Fibroblast of peridontal ligament (primary cell): ENCODE results near the gene FBXO9.

Experiments
- DNase-seq: peaks from one replicate; pipeline ENCODE4 v3.0.0-alpha.2; 2010; ENCODE audit errors: extremely low read depth

The FBXO9 gene

GRCh38 chr6:53095270-53095669, 30.1 kb downstream of the FBXO9 start:
- DNase-seq = no peak

DNA sequence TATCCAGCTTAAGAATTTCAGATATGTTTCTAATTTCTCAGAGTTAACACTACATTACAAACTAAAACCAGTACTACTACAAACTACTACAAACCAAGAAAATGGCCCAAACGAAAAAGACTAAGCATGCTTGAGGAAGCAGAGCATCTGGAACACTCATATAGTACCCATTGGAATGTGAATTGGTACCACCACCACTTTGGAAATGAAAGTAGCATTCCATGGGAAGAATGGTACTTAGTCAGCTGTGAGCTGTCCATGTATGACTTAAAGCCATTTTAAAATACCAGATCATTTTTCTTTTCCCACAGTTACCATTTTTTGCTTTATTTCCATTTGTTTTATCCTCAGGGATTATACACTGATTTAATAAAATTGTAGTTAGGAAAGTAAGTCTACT, 30.5 kb downstream of the FBXO9 start:
- peak; percentile 72 for DNase-seq

- DNase-seq = peak; percentile 59
These were observed 35.4 kb downstream of the FBXO9 start for GRCh38 chr6:53100561-53100960.

GRCh38 chr6:53101006-53101405, 35.8 kb downstream of the FBXO9 start:
- no peak for DNase-seq

- peak; percentile 19 for DNase-seq
These were observed 38.9 kb downstream of the FBXO9 start for GRCh38 chr6:53103993-53104675.

- DNase-seq = peak; percentile 26
These were observed 39.7 kb downstream of the FBXO9 start for GRCh38 chr6:53104916-53105315.

DNA sequence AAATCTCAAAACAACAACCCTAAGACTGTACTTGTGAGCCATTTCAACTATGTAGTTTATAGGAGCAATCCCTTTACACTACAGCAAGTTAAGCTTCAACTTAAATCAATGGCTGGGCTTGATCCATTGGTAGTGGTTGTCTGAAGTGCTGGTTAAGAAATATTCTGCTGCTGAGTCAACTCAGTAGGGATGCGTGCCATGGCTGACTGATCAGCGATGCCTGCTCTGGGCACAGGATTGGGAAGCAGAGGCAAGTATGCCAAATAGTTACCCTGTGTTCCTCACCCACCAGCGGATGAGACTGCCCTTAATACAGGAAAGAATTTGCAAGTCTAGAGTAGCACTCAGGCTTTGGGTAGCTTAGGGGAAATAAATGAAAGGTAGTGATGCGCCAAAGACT, 41.9 kb downstream of the FBXO9 start:
- DNase-seq = peak; percentile 86

DNA sequence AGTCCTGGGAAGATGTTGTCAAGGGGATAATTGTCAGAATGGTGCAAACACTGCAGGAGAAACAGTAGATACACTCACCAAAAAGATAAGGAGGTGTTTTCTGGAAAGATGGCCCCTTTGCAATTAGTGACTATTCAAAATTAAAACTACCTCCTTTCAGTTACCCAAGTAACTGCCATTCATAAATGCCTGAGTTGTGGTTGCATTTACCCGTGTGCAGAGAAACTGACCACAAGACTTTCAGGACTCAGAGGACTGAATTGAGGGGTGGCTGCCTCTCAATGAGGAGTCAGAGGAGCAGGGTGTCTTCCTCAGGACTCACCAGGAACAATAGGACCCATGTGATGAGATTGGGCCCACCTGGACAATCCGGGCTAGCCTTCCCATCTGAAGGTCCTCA, 44.4 kb downstream of the FBXO9 start:
- no peak for DNase-seq

DNA sequence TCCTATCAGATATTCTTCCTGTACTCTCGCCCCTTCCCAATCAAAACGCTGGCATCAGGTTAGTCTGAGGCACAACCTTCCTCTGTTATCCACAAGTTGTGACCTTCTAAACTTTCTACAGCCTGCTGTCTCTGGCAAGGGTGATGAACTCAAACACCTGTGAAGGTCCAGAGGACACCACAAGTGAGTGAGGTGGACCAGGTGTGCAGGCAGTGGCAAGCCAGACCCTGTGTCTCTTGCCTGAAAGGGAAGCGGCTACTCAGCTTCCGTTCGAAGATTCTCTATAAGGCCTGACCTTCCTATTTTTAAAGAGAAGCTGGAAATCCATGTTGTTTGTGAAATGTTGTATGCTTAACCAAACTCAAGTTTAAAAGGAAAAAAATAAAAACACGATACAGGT, 46.7 kb downstream of the FBXO9 start:
- no peak for DNase-seq

- DNase-seq = no peak
These were observed 47.2 kb downstream of the FBXO9 start for GRCh38 chr6:53112404-53112803.

GRCh38 chr6:53112871-53113270, 47.7 kb downstream of the FBXO9 start:
- DNase-seq = no peak

DNA sequence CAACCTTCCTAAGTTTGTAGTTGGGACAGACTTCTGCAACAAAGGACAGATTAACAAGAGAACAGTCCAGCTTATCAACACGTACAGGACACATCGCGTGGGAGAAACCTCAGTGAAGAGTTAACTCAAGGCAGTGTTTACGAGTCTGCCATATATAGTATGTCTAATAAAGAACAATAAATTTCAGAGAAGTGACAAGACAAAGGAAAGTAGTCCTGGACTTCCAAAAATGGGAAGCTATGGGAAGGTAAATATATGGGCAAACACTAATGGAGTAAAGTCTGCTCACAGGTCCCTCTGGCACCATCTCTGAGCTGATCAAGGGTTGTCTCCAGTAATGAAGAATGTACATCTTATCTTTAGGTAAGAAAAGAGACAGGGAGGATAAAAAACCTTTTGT, 48.5 kb downstream of the FBXO9 start:
- no peak for DNase-seq

- no peak for DNase-seq
These were observed 49.9 kb downstream of the FBXO9 start for GRCh38 chr6:53115113-53115512.

DNA sequence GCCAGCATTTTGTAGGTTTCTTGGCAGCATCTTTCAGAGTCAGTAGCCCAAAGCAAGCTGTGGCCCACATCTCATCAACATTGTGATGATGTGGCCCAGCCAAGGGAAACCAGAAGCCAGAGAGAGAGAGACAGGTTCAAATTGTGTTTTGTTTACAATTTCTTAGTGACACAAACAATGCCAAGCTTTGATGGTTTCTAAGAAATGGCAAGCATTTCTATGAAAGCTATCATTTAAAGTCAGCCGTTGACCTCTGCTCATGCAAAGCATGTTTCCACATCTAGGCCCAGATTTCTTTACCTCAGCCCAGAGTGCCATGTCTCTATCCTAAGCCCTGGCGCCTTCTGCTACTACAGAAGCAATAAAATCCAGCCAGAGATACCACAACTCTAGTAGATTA, 50.5 kb downstream of the FBXO9 start:
- DNase-seq = no peak

DNA sequence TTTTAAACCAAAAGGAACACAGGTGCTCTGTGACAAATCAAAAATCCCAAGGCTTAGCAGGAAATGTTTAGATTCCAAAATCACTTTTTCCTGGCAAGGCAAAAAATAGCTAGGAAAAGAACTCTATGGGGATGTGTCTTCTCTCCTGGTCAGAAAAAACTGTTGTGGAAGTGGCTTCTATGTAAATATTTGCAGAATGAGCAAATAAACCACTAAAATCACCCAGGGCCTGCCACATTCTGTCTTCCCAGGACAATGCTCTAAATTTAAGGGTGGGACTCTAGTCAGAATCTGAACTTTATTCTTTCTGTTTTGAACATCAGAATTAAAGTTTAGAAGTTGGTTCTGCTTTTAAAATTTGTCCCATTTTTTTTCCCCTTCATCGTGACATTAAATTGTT, 54.1 kb downstream of the FBXO9 start:
- no peak for DNase-seq

- DNase-seq = peak; percentile 55
These were observed 54.7 kb downstream of the FBXO9 start for GRCh38 chr6:53119772-53120409.

DNA sequence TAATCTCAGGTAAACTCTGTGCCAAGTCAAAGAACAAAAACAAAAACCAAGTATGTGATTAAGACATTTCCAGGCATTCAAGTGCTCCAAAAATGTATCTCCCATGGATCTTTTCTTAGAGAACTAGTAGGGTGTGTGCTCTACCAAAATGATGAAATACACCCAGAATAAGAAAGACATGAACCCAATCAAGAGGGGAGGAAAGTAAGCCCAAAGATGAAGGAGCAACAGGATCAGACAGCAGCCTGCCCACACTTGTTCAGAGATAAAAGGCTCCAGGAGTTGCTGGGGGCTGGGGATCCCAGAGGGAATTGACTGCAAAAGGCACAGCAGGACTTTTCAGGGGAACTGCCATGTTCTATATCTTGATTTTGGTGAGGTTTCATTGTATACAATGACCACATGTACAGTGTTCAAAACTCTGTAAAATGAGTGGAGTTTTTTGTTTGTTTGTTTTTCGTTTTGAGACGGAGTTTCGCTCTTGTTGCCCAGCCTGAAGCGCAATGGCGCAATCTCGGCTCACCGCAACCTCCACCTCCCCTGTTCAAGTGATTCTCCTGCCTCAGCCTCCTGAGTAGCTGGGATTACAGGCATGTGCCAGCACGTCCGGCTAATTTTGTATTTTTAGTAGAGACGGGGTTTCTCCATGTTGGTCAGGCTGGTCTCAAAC, 59.1 kb downstream of the FBXO9 start:
- no peak for DNase-seq

GRCh38 chr6:53125276-53125675, 60.1 kb downstream of the FBXO9 start:
- no peak for DNase-seq

DNA sequence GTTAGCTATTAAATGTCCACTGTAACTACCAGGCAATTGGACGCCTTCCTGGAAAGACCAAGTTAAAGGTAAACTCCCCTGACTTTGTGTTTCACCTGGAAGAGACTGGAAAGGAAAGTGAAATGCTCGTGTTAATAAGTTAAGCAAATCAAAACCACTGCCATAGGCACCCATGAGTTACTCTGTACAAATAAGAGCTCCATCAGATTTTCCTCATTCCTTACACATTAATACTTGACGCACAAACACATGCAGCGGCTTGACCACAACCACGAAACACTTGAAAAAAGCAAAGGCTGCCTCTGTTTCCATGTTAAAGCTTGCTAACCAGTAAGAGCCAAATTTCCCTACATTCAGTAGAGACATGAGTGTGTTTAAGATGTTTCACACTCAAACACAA, 63.6 kb downstream of the FBXO9 start:
- DNase-seq = no peak

DNA sequence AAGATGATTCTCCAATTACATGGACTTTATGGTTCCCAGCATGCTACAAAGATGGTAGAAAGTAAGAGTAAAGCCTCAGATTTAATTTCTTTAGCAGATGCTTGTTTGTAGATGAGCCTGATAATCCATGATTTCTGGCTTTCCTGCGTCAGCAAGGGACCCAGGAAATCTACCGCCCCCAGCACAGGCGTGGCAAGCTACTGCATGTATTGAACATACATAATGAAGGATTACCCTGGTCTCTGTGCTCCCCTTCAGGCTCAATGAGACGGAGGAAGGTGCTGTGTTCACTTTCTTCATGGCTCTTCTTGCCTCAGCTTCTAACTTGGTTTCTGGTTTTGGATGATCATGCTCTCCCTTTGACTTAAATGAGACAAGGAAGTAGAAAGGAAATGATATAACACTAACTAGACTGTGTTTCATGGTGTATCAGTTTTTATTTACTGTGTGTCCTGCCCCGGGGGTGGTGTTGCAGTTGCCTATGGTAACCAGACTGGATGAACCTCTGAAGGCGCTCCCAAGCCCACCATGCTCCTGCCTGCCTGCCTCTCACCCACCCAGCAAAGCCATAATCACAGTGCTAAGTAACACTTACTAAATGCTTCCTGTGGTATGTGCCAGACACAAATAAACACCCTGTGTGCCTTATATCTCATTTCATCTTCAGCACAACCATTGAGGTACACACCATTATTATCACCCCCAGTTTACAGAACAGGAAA, 65.5 kb downstream of the FBXO9 start:
- DNase-seq = no peak

- DNase-seq = no peak
These were observed 68.8 kb downstream of the FBXO9 start for GRCh38 chr6:53133961-53134360.

DNA sequence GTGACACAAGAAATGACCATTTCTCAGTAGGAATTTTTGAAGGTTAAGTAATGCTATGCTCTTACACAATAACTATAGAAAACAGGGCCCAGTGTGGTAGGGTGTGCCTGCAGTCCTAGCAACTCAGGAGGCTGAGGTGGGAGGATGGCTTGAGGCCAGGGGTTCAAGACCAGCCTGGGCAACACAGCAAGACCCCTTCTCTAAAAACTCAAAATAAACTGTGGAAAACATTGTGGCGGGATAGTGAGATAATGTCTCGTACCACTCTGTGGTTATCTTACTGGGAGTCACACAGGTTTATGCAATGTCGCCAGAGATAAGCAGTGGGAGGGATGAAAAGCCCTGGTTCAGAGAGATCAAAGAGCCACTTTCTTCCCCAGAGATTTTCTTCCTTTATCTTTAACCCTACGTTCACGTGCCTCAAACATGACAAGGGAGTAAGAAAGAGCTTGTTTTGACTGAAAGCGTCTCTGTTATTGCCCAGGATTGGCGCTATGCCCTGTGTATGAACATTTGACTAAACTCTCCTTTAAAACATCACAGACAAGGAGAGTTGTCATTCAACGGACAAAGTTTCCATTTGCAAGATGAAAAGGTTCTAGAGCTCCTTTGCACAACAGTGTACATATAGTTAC, 69.5 kb downstream of the FBXO9 start:
- DNase-seq = no peak
